ENCODE data around the gene ABT1.

Gene ABT1

GRCh38 chr6:26602262-26602661 is 5.5 kb downstream of the ABT1 start:
- no peak for DNase-seq (ENCODE audit: low read depth in 4 of 4, low spot score in 1 of 4)

- DNase-seq (ENCODE audit: low read depth in 4 of 4, low spot score in 1 of 4), result no peak
These were observed 7.3 kb downstream of the ABT1 start for GRCh38 chr6:26604026-26604425.

- no peak for DNase-seq (ENCODE audit: low read depth in 4 of 4, low spot score in 1 of 4)
These were observed 8.0 kb downstream of the ABT1 start for GRCh38 chr6:26604797-26605196.

GRCh38 chr6:26607434-26608230 is 10.9 kb downstream of the ABT1 start:
- DNase-seq (ENCODE audit: low read depth in 4 of 4, low spot score in 1 of 4), result no peak

GRCh38 chr6:26609463-26609862 is 12.7 kb downstream of the ABT1 start:
- no peak for DNase-seq (ENCODE audit: low read depth in 4 of 4, low spot score in 1 of 4)

- no peak for DNase-seq (ENCODE audit: low read depth in 4 of 4, low spot score in 1 of 4)
These were observed 14.8 kb downstream of the ABT1 start for GRCh38 chr6:26611599-26611998.

- no peak for DNase-seq (ENCODE audit: low read depth in 4 of 4, low spot score in 1 of 4)
These were observed 16.4 kb downstream of the ABT1 start for GRCh38 chr6:26613201-26613600.

GRCh38 chr6:26613689-26614683 is 17.2 kb downstream of the ABT1 start:
- DNase-seq (ENCODE audit: low read depth in 4 of 4, low spot score in 1 of 4), result no peak

- DNase-seq (ENCODE audit: low read depth in 4 of 4, low spot score in 1 of 4), result no peak
These were observed 26.6 kb downstream of the ABT1 start for GRCh38 chr6:26623339-26623859.

GRCh38 chr6:26624557-26624956 is 27.8 kb downstream of the ABT1 start:
- no peak for DNase-seq (ENCODE audit: low read depth in 4 of 4, low spot score in 1 of 4)

- DNase-seq (ENCODE audit: low read depth in 4 of 4, low spot score in 1 of 4), result no peak
These were observed 31.1 kb downstream of the ABT1 start for GRCh38 chr6:26627843-26628242.

- DNase-seq (ENCODE audit: low read depth in 4 of 4, low spot score in 1 of 4), result no peak
These were observed 32.6 kb downstream of the ABT1 start for GRCh38 chr6:26629359-26629758.

- no peak for DNase-seq (ENCODE audit: low read depth in 4 of 4, low spot score in 1 of 4)
These were observed 44.1 kb downstream of the ABT1 start for GRCh38 chr6:26640806-26641205.

- no peak for DNase-seq (ENCODE audit: low read depth in 4 of 4, low spot score in 1 of 4)
These were observed 49.3 kb downstream of the ABT1 start for GRCh38 chr6:26646074-26646473.

Data from stimulated activated CD4-positive, alpha-beta T cell treated with anti-CD3 and anti-CD28 coated beads, Interleukin-1b, Interleukin-23, amount 100 ng/mL, for 24 hours (primary cell).